WTC11 (cell line): ENCODE results near the gene PIK3C3. TPM values are rescaled to one million over a fixed set of nuclear protein-coding genes. Genes with fewer than 3 reads are reported as not detected.

ENCODE experiments used
- ATAC-seq: fragments of 200-7000 bp; cut with Tn5 transposase; 2 replicates; pipeline ENCODE4 v1.10.0; 2021; ENCODE audit warnings: mild to moderate bottlenecking, moderate library complexity
- CTCF ChIA-PET: fragments of 300-600 bp; sonication (Branson Sonifier 250); formaldehyde crosslinking; loops from one replicate; lab custom pipeline; 2021; ENCODE audit warnings: antibody characterized with exemption; lab: Charles Lee
- POLR2A ChIA-PET: fragments of 350-600 bp; sonication (Branson Sonifier 250); formaldehyde crosslinking; loops from one replicate; lab custom pipeline; 2021; ENCODE audit warnings: antibody characterized with exemption; lab: Charles Lee
- DNase-seq: peaks from one replicate; pipeline ENCODE4 v3.0.0; 2021; ENCODE audit warnings: low spot score
- H3K27ac Mint-ChIP-seq: 2 replicates; pipeline ENCODE4 v1.8.0; 2021; ENCODE audit warnings: mixed read lengths
- H3K27me3 Mint-ChIP-seq: 2 replicates; pipeline ENCODE4 v1.8.0; 2021; ENCODE audit warnings: low read depth, mild to moderate bottlenecking, moderate library complexity, mixed read lengths
- H3K36me3 Mint-ChIP-seq: 2 replicates; pipeline ENCODE4 v1.8.0; 2021; ENCODE audit warnings: mixed read lengths
- H3K4me1 Mint-ChIP-seq: 2 replicates; pipeline ENCODE4 v1.8.0; 2022; ENCODE audit warnings: mixed read lengths
- H3K4me3 Mint-ChIP-seq: 2 replicates; pipeline ENCODE4 v1.8.0; 2021; ENCODE audit warnings: mild to moderate bottlenecking, moderate library complexity, mixed read lengths
- H3K9me3 Mint-ChIP-seq: 2 replicates; pipeline ENCODE4 v1.8.0; 2021; ENCODE audit warnings: mixed read lengths
- AR ChIP-seq: fragments of 250-450 bp; sonication (Bioruptor Pico); IDR thresholded peaks from 2 replicates; pipeline ENCODE4 v1.9.0; 2021; ENCODE audit warnings: mild to moderate bottlenecking
- ARID4B ChIP-seq: sonication (generic); formaldehyde crosslinking; IDR thresholded peaks from 2 replicates; pipeline ENCODE4 v1.8.0; 2023; ENCODE audit warnings: missing genetic modification reagents, mild to moderate bottlenecking, borderline replicate concordance
- ATF2 ChIP-seq: sonication (generic); formaldehyde crosslinking; IDR thresholded peaks from 2 replicates; pipeline ENCODE4 v1.8.1; 2022; ENCODE audit warnings: low read depth, missing genetic modification reagents, borderline replicate concordance
- CBFB ChIP-seq: sonication (generic); formaldehyde crosslinking; IDR thresholded peaks from 2 replicates; pipeline ENCODE4 v1.8.1; 2022; ENCODE audit warnings: mild to moderate bottlenecking, low read depth, missing genetic modification reagents
- CTCF ChIP-seq: fragments of 200-600 bp; IDR thresholded peaks from 2 replicates; pipeline ENCODE4 v1.8.0; 2022; ENCODE audit warnings: antibody characterized with exemption
- FOXP1 ChIP-seq: sonication (generic); formaldehyde crosslinking; IDR thresholded peaks from 2 replicates; pipeline ENCODE4 v1.8.0; 2022; ENCODE audit warnings: missing genetic modification reagents, mild to moderate bottlenecking, moderate library complexity, borderline replicate concordance
- JUN ChIP-seq: sonication (generic); formaldehyde crosslinking; IDR thresholded peaks from 2 replicates; pipeline ENCODE4 v1.8.0; 2023; ENCODE audit warnings: mild to moderate bottlenecking, missing genetic modification reagents
- NFE2L1 ChIP-seq: sonication (generic); formaldehyde crosslinking; IDR thresholded peaks from 2 replicates; pipeline ENCODE4 v1.8.1; 2023; ENCODE audit warnings: missing genetic modification reagents
- OVOL2 ChIP-seq: fragments of 250-450 bp; sonication (Bioruptor Pico); IDR thresholded peaks from 2 replicates; pipeline ENCODE4 v1.9.0; 2021; ENCODE audit warnings: mild to moderate bottlenecking, borderline replicate concordance
- PRRX2 ChIP-seq: fragments of 250-450 bp; sonication (Bioruptor Pico); IDR thresholded peaks from 2 replicates; pipeline ENCODE4 v1.8.0; 2021; ENCODE audit warnings: mild to moderate bottlenecking
- SOX15 ChIP-seq: fragments of 250-450 bp; sonication (Bioruptor Pico); IDR thresholded peaks from 2 replicates; pipeline ENCODE4 v1.9.0; 2021; ENCODE audit warnings: mild to moderate bottlenecking
- STAT6 ChIP-seq: sonication (generic); formaldehyde crosslinking; conservative IDR thresholded peaks from 2 replicates; pipeline ENCODE4 v1.8.1; 2023; ENCODE audit warnings: mild to moderate bottlenecking, low read depth, missing genetic modification reagents, moderate library complexity
- TEAD1 ChIP-seq: sonication (generic); formaldehyde crosslinking; IDR thresholded peaks from 2 replicates; pipeline ENCODE4 v1.8.0; 2022; ENCODE audit warnings: mild to moderate bottlenecking, missing genetic modification reagents
- TEAD4 ChIP-seq: sonication (generic); formaldehyde crosslinking; IDR thresholded peaks from 2 replicates; pipeline ENCODE4 v1.8.0; 2022; ENCODE audit warnings: mild to moderate bottlenecking, missing genetic modification reagents
- ZBTB43 ChIP-seq: sonication (generic); formaldehyde crosslinking; IDR thresholded peaks from 2 replicates; pipeline ENCODE4 v1.8.1; 2023; ENCODE audit warnings: mild to moderate bottlenecking, missing genetic modification reagents
- ZNF121 ChIP-seq: sonication (generic); formaldehyde crosslinking; IDR thresholded peaks from 2 replicates; pipeline ENCODE4 v1.8.0; 2023; ENCODE audit warnings: missing genetic modification reagents
- ZNF416 ChIP-seq: fragments of 250-450 bp; sonication (Bioruptor Pico); IDR thresholded peaks from 2 replicates; pipeline ENCODE4 v1.9.0; 2021; ENCODE audit warnings: mild to moderate bottlenecking, inconsistent platforms
- total RNA-seq: library from RNA; stranded (reverse); gene quantifications from 3 replicates; pipeline ENCODE4 v1.2.3, GENCODE V29; 2021

PIK3C3 gene
- total RNA-seq, 1 experiment from 2014 or later = 40.4 TPM

- no peak for ATAC-seq
- Mint-ChIP-seq H3K27ac (no peak overlapping the region), H3K9me3 (peaks cover 4% of the 10 kb centered on the region)
- TF ChIP-seq AR (CRISPR knock-in tag) (no peak), OVOL2 (CRISPR knock-in tag) (no peak), NFE2L1 (CRISPR knock-in tag) (no peak), PRRX2 (CRISPR knock-in tag) (no peak), ARID4B (CRISPR knock-in tag) (no peak), ZNF121 (CRISPR knock-in tag) (no peak), TEAD1 (CRISPR knock-in tag) (no peak), STAT6 (no peak), ZBTB43 (CRISPR knock-in tag) (no peak), ZNF416 (CRISPR knock-in tag) (no peak), ATF2 (CRISPR knock-in tag) (no peak), CBFB (CRISPR knock-in tag) (no peak), FOXP1 (no peak), SOX15 (CRISPR knock-in tag) (no peak), CTCF (no peak), JUN (CRISPR knock-in tag) (no peak), TEAD4 (no peak)
- TF ChIP-seq, all 79 proteins: peak for 0
- peaks cover 3% of the 10 kb centered on the region; the same call in 1 of the 2 replicates for H3K4me1 Mint-ChIP-seq
- no peaks in the 10 kb centered on the region for H3K27me3 Mint-ChIP-seq
- ChIA-PET POLR2A (no interaction called here), CTCF (no interaction called here)
- H3K4me3 Mint-ChIP-seq = no peak overlapping the region
- no peak for DNase-seq
- H3K36me3 Mint-ChIP-seq = no peaks in the 10 kb centered on the region; the same call in none of the 2 replicates
Measured at GRCh38 chr18:42087235-42087634, 132.2 kb downstream of the PIK3C3 start.
